GM20000 (cell line): ENCODE measurements around the gene MYRFL.

Experiments used
- DNase-seq: peaks from one replicate; pipeline ENCODE4 v3.0.0; 2012; ENCODE audit warnings: low spot score
- CTCF ChIP-seq: IDR thresholded peaks from 2 replicates; pipeline ENCODE4 v1.5.1; 2012; ENCODE audit warnings: mild to moderate bottlenecking, control low read depth; ENCODE audit errors: extremely low read depth, missing control alignments

Gene MYRFL

GRCh38 chr12:69834147-69834546 lies 9.1 kb downstream of the MYRFL start:
- no peak for DNase-seq
- no peak for TF ChIP-seq CTCF

GRCh38 chr12:69834576-69834975 lies 9.5 kb downstream of the MYRFL start:
- DNase-seq = no peak
- no peak for TF ChIP-seq CTCF

- no peak for DNase-seq
- no peak for TF ChIP-seq CTCF
Observed at GRCh38 chr12:69835081-69835480, 10.1 kb downstream of the MYRFL start.

GRCh38 chr12:69836015-69836414 lies 11.0 kb downstream of the MYRFL start:
- TF ChIP-seq CTCF = no peak
- no peak for DNase-seq

- DNase-seq = no peak
- TF ChIP-seq CTCF = no peak
Observed at GRCh38 chr12:69837191-69837590, 12.2 kb downstream of the MYRFL start.

- TF ChIP-seq CTCF = no peak
- no peak for DNase-seq
Observed at GRCh38 chr12:69837657-69838415, 12.8 kb downstream of the MYRFL start.

- no peak for TF ChIP-seq CTCF
- DNase-seq = no peak
Observed at GRCh38 chr12:69840727-69841126, 15.7 kb downstream of the MYRFL start.
